ENCODE results near the gene FYCO1. TPM values are rescaled to one million over a fixed set of nuclear protein-coding genes. Genes with fewer than 3 reads are reported as not detected.

The FYCO1 gene
- total RNA-seq, 3 donors from 2014 or later, result 9.3 to 9.9 (median 9.8) TPM

DNA sequence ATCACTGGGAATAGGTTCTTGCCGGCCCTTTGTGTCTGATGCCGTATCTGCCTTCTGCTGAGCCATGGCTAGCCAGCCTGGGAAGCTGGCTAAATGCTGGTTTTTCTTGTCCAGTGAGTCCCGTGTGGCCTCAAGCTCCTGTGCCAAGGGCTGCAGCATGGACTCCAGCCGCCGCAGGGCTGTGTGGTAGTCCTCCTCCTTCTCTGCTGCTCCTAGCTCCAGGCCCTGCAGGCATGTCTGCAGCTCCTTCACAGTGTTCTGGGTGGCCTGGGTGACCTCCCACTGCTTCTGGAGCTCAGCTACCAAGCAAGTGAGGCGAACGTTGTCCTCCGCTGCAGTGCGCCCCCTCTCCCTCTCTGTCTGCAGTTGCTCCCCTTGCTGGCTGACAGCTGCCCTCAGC lies 27.5 kb downstream of the FYCO1 start:
- H3K4me3 Mint-ChIP-seq, result no peak overlapping the region
- no peaks in the 10 kb centered on the region for H3K9me3 Mint-ChIP-seq
- peaks cover 70% of the 10 kb centered on the region for H3K4me1 Mint-ChIP-seq (ENCODE audit: low read depth)
- no peak for ATAC-seq
- peaks cover 67% of the 10 kb centered on the region for H3K36me3 Mint-ChIP-seq (ENCODE audit: insufficient read depth)
- no peaks in the 10 kb centered on the region for H3K27me3 Mint-ChIP-seq (ENCODE audit: low read depth)
- no peak for DNase-seq

- Mint-ChIP-seq H3K9me3 (no peaks in the 10 kb centered on the region), H3K4me3 (no peak overlapping the region), H3K36me3 (ENCODE audit: insufficient read depth) (peaks cover 68% of the 10 kb centered on the region), H3K27me3 (ENCODE audit: low read depth) (no peaks in the 10 kb centered on the region), H3K4me1 (ENCODE audit: low read depth) (peaks cover 70% of the 10 kb centered on the region)
- no peak for ATAC-seq
- no peak for DNase-seq
Observed at GRCh38 chr3:45967724-45968123, 27.9 kb downstream of the FYCO1 start.

DNA sequence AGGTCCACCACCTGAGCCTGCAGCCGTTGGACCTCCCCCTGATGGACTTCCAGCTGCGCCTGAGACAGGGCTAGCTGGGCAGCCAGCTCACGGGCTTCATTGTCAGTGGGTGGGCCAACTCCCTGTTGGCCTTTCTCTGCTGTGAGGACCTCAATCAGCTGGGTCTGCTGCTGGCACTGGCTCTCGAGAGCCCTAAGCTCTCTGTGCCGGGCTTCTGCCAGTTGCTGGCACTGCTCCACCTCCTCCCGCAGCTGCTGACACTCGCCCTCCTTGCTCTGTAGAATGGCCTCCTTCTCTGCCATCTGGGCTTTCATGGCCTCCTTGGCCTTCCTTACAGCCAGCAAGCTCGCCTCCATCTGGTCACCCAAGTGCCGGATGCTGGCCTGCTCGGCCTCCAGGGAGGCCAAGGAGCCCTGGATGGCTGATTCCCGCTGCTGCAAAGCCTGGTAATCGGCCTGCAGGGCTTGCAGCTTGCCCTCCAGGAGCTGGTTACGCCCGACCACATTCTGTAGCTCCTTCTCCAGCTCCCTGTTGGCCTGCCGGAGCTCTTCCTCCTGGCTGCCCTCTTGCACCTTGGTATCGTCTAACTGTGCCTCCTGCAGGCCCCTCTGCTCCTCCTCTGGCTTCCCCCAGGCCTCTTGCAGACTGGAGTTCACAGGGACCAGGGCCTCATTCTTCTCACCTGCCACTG lies 28.5 kb downstream of the FYCO1 start:
- Mint-ChIP-seq H3K4me3 (no peak overlapping the region), H3K9me3 (no peaks in the 10 kb centered on the region), H3K27me3 (ENCODE audit: low read depth) (no peaks in the 10 kb centered on the region), H3K36me3 (ENCODE audit: insufficient read depth) (peaks cover 70% of the 10 kb centered on the region), H3K4me1 (ENCODE audit: low read depth) (peaks cover 72% of the 10 kb centered on the region)
- DNase-seq, result no peak
- no peak for ATAC-seq

- H3K4me1 Mint-ChIP-seq (ENCODE audit: low read depth), result peaks cover 75% of the 10 kb centered on the region
- no peaks in the 10 kb centered on the region for H3K27me3 Mint-ChIP-seq (ENCODE audit: low read depth)
- no peak for ATAC-seq
- peaks cover 68% of the 10 kb centered on the region for H3K36me3 Mint-ChIP-seq (ENCODE audit: insufficient read depth)
- no peak overlapping the region for H3K4me3 Mint-ChIP-seq
- no peaks in the 10 kb centered on the region for H3K9me3 Mint-ChIP-seq
- DNase-seq, result no peak
Observed at GRCh38 chr3:45966371-45966791, 29.2 kb downstream of the FYCO1 start.

- peaks cover 67% of the 10 kb centered on the region for H3K36me3 Mint-ChIP-seq (ENCODE audit: insufficient read depth)
- DNase-seq (no peak), ATAC-seq (peak in 1 of 2 donors; percentile 15)
- no peak overlapping the region for H3K4me3 Mint-ChIP-seq
- no peaks in the 10 kb centered on the region for H3K27me3 Mint-ChIP-seq (ENCODE audit: low read depth)
- no peaks in the 10 kb centered on the region for H3K9me3 Mint-ChIP-seq
- H3K4me1 Mint-ChIP-seq (ENCODE audit: low read depth), result peaks cover 77% of the 10 kb centered on the region
Observed at GRCh38 chr3:45965653-45966052, 30.0 kb downstream of the FYCO1 start.

- Mint-ChIP-seq H3K27me3 (ENCODE audit: low read depth) (no peaks in the 10 kb centered on the region), H3K4me1 (ENCODE audit: low read depth) (peaks cover 74% of the 10 kb centered on the region), H3K36me3 (ENCODE audit: insufficient read depth) (peaks cover 65% of the 10 kb centered on the region), H3K4me3 (no peak overlapping the region), H3K9me3 (no peaks in the 10 kb centered on the region)
- DNase-seq (no peak), ATAC-seq (no peak)
Observed at GRCh38 chr3:45965253-45965652, 30.4 kb downstream of the FYCO1 start.

DNA sequence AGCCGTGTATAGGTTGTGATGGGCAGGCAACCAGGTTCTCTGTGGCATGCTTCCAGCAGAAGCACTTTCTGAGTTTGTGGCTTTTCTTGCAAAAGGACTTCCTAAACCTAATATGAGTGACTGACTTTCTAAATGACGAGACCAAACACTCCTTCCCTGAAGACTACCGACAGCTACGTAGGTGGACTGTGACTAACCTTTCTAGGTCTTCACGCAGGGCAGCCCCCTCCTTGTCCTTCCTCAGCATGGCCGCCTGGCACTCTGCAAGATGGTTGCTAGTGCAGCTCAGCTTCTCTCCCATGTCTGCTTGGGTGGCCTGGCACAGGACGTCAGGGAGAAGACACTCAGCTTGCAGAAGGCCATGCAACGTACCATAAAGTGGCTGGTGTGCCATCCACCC lies 31.5 kb downstream of the FYCO1 start:
- Mint-ChIP-seq H3K9me3 (no peaks in the 10 kb centered on the region), H3K4me1 (ENCODE audit: low read depth) (peaks cover 71% of the 10 kb centered on the region), H3K27me3 (ENCODE audit: low read depth) (no peaks in the 10 kb centered on the region), H3K36me3 (ENCODE audit: insufficient read depth) (peaks cover 69% of the 10 kb centered on the region), H3K4me3 (no peak overlapping the region)
- peak; percentile 27 for DNase-seq
- ATAC-seq, result peak; percentile 87 to 90

DNA sequence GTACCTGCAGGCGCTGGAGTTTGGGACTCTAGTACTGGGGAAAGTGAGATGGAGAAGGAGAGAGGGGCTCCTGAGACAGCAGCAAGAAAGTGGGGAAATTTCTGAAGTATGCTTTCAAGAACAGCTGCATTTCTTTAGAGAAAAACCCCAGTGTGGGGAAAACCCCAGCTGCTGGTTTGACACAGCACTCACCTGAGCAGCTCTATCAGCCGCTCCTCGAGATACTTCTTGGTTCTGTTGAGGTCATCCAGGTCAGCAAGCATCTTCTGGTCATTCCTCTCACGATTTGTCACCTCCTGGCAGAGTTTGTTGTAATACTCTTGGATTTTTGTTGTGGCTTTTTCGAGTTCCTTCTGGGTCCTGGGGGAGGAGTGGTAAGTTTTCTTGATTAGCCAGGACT lies 33.6 kb downstream of the FYCO1 start:
- Mint-ChIP-seq H3K4me1 (ENCODE audit: low read depth) (peaks cover 61% of the 10 kb centered on the region), H3K9me3 (no peaks in the 10 kb centered on the region), H3K36me3 (ENCODE audit: insufficient read depth) (peaks cover 69% of the 10 kb centered on the region), H3K4me3 (no peak overlapping the region), H3K27me3 (ENCODE audit: low read depth) (no peaks in the 10 kb centered on the region)
- DNase-seq (no peak), ATAC-seq (peak; percentile 32 to 46)

DNA sequence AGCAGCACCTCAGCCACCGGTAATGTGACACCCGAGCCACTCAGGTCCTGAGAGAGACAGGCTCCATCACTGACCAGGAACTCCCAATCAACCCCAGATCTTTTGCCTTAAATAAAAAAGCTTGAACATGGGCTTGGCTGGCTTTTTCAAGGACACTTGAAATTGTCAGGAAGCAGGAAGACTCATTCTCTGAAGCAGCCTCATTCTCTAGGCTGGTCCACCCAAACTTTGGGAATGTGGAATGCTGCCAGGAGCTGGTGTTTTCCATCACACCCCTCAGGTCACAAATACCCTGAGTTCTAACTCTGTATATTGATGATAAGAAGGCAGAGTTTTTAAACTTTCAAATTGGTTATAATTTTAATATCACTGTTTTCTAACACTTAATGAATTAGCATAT lies 35.3 kb downstream of the FYCO1 start:
- ATAC-seq (no peak), DNase-seq (no peak)
- Mint-ChIP-seq H3K4me1 (ENCODE audit: low read depth) (peaks cover 48% of the 10 kb centered on the region), H3K27me3 (ENCODE audit: low read depth) (no peaks in the 10 kb centered on the region), H3K4me3 (no peak overlapping the region), H3K36me3 (ENCODE audit: insufficient read depth) (peaks cover 77% of the 10 kb centered on the region), H3K9me3 (no peaks in the 10 kb centered on the region)

DNA sequence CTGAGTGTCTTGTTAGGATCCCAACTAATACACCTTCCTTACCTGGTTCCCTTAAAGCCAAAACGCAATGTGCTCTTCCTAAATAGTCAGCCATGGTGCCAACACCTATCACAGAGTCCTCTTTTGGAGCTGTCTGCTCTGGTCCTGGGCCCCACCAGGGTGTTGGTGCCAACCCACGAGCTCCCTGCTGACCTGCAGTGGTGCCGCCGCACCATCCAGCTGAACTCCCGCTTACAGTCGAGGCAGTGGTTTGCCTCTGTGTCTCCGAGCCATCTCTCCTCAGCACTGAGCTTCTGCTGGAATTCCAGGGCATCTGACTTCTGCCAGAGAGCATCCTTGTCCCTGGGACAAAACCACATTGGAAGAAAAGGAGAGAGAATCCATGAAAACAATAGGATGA lies 36.4 kb downstream of the FYCO1 start:
- Mint-ChIP-seq H3K9me3 (no peaks in the 10 kb centered on the region), H3K36me3 (ENCODE audit: insufficient read depth) (peaks cover 78% of the 10 kb centered on the region), H3K4me3 (no peak overlapping the region), H3K27me3 (ENCODE audit: low read depth) (no peaks in the 10 kb centered on the region), H3K4me1 (ENCODE audit: low read depth) (peaks cover 37% of the 10 kb centered on the region)
- DNase-seq (no peak), ATAC-seq (no peak)

GRCh38 chr3:45958321-45958791 lies 37.3 kb downstream of the FYCO1 start:
- ATAC-seq (peak in 1 of 2 donors; percentile 14), DNase-seq (no peak)
- H3K27me3 Mint-ChIP-seq (ENCODE audit: low read depth), result no peaks in the 10 kb centered on the region
- no peak overlapping the region for H3K4me3 Mint-ChIP-seq
- no peaks in the 10 kb centered on the region for H3K9me3 Mint-ChIP-seq
- peaks cover 29% of the 10 kb centered on the region for H3K4me1 Mint-ChIP-seq (ENCODE audit: low read depth)
- H3K36me3 Mint-ChIP-seq (ENCODE audit: insufficient read depth), result peaks cover 77% of the 10 kb centered on the region

DNA sequence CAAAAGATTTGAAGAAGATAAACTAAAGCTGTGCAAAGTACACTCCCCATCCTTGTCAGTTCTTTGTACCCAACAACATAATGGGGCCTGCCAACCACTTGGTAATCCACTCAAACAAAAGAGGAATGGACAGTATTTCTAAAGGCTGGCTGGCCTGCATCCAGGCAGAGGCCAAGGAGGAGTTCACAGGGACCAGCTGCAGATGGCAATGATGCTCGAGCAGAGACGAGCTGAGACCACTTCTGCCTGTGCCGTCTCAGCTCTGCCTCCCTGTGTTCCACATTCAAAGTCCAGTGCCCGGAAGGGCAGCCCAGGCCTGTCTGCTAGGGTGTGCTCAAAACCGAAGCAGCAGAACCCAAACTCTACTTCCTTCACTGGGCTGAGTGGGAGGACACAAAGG lies 38.0 kb downstream of the FYCO1 start:
- no peaks in the 10 kb centered on the region for H3K9me3 Mint-ChIP-seq
- no peaks in the 10 kb centered on the region for H3K27me3 Mint-ChIP-seq (ENCODE audit: low read depth)
- ATAC-seq (no peak), DNase-seq (no peak)
- peaks cover 24% of the 10 kb centered on the region for H3K4me1 Mint-ChIP-seq (ENCODE audit: low read depth)
- H3K36me3 Mint-ChIP-seq (ENCODE audit: insufficient read depth), result peaks cover 75% of the 10 kb centered on the region
- no peak overlapping the region for H3K4me3 Mint-ChIP-seq

DNA sequence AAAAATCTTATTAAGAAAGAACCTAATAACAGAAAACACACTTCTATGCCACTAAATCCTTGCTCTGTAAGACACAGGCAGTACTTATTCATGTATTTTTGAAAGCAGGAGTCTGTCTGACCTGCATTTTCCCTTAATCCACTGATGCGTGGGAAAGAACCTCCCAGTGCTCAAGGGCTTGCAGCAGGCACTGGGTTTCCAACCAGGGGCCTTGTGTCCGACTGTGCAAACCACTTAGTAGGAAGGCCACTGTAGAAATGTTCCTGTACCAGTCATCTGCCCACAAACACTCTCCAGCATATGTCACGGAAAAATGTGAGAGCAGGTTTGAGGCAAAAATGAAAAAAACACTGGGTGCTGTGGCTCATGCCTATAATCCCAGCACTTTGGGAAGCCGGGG lies 39.9 kb downstream of the FYCO1 start:
- Mint-ChIP-seq H3K27me3 (ENCODE audit: low read depth) (no peaks in the 10 kb centered on the region), H3K4me1 (ENCODE audit: low read depth) (peaks cover 26% of the 10 kb centered on the region), H3K9me3 (no peaks in the 10 kb centered on the region), H3K36me3 (ENCODE audit: insufficient read depth) (peaks cover 80% of the 10 kb centered on the region), H3K4me3 (no peak overlapping the region)
- DNase-seq, result no peak
- no peak for ATAC-seq

DNA sequence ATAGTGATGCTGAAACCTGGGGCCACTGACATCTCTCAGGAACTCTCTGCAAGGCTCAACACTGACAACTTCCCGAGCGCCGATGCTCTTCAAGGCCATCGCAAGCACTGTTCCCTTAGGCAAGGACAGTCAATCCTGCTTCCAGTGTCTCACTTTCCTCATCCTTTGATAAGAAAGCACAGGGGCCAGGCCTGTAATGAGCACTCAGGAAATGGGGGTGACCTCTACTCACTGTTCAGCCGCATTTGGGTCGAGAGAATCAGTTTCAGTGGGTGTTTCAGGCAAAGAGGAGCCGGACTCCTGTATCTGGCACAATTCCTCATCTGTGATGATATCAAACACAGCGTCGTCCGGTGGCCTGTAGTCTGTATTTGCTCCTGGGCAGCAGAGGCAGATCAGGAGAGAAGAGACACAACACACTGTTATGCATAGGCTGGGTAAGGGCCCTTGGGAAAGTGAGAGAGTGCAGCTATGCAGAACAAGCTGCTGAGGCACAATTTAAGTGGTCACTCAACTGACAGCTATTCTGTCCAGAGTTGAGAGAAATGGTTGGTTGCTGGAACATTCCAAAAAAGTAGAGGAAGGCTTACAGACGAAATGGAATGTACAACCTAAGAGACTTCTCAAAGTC lies 40.5 kb downstream of the FYCO1 start:
- Mint-ChIP-seq H3K9me3 (no peaks in the 10 kb centered on the region), H3K27me3 (ENCODE audit: low read depth) (no peaks in the 10 kb centered on the region), H3K4me1 (ENCODE audit: low read depth) (peaks cover 31% of the 10 kb centered on the region), H3K36me3 (ENCODE audit: insufficient read depth) (peaks cover 76% of the 10 kb centered on the region), H3K4me3 (no peak overlapping the region)
- ATAC-seq (no peak), DNase-seq (no peak)

DNA sequence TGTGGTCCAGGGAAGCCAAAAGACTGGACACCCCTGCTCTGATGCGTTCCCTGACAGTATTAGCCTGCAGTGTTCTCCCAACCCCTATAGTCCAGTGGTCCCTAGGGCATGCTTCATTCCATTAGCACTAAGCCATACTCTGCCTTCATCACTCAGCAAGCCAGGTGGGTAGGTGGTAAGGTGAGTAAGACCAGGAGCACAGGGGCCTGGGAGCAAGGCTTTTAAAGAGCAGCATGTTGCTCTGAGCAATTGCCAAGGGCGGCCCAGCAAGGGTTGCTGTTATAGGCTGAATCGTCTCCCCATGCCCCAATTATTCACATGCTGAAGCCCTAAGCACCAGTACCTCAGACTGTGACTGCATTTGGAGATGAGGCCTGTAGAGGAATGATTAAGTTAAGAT lies 41.3 kb downstream of the FYCO1 start:
- H3K4me1 Mint-ChIP-seq (ENCODE audit: low read depth), result peaks cover 38% of the 10 kb centered on the region
- no peaks in the 10 kb centered on the region for H3K9me3 Mint-ChIP-seq
- peaks cover 75% of the 10 kb centered on the region for H3K36me3 Mint-ChIP-seq (ENCODE audit: insufficient read depth)
- H3K4me3 Mint-ChIP-seq, result no peak overlapping the region
- H3K27me3 Mint-ChIP-seq (ENCODE audit: low read depth), result no peaks in the 10 kb centered on the region
- ATAC-seq (no peak), DNase-seq (no peak)
